PFSK-1 (cell line): ENCODE measurements around the gene FBXL19.

Experiments
- POLR2AphosphoS5 ChIP-seq: IDR thresholded peaks from 2 replicates; pipeline ENCODE4 v1.6.1; 2012; ENCODE audit warnings: low read depth, mild to moderate bottlenecking, control low read depth, low read length, moderate library complexity
- SIN3A ChIP-seq: IDR thresholded peaks from 2 replicates; pipeline ENCODE4 v1.6.1; 2012; ENCODE audit warnings: mild to moderate bottlenecking, low read length, moderate library complexity, borderline replicate concordance; ENCODE audit not compliant: insufficient read depth
- TF ChIP-seq, protein P1 (sequence below), 2 experiments: IDR thresholded peaks; 2 replicates each; pipeline versions ENCODE4 v1.6.1 to v1.8.0; 2011 to 2012; ENCODE audit warnings: low read depth in 2 of 2, low read length in 2 of 2, control low read depth in 1 of 2, inconsistent platforms in 1 of 2, mild to moderate bottlenecking in 1 of 2, moderate library complexity in 1 of 2; ENCODE audit not compliant: insufficient read depth in 1 of 2

DNA sequence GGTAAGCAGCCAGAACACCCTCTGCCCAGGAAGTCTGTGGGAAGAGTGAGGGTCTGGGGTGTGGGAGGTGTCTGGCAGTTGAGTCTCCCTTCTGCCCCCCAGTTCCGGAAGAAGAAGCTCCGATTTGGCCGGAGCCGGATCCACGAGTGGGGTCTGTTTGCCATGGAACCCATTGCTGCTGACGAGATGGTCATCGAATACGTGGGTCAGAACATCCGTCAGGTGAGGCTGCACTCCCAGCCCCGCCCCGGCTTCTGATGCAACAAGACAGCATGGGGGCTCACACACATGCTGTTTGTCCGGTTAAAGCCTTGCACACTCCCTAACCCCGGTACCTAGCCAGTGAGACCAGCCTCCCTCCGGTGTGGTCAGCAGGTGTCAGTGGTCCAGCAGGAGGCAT lies 57.6 kb downstream of the FBXL19 start:
- TF ChIP-seq POLR2AphosphoS5, result no peak
- TF ChIP-seq, protein P1, sequence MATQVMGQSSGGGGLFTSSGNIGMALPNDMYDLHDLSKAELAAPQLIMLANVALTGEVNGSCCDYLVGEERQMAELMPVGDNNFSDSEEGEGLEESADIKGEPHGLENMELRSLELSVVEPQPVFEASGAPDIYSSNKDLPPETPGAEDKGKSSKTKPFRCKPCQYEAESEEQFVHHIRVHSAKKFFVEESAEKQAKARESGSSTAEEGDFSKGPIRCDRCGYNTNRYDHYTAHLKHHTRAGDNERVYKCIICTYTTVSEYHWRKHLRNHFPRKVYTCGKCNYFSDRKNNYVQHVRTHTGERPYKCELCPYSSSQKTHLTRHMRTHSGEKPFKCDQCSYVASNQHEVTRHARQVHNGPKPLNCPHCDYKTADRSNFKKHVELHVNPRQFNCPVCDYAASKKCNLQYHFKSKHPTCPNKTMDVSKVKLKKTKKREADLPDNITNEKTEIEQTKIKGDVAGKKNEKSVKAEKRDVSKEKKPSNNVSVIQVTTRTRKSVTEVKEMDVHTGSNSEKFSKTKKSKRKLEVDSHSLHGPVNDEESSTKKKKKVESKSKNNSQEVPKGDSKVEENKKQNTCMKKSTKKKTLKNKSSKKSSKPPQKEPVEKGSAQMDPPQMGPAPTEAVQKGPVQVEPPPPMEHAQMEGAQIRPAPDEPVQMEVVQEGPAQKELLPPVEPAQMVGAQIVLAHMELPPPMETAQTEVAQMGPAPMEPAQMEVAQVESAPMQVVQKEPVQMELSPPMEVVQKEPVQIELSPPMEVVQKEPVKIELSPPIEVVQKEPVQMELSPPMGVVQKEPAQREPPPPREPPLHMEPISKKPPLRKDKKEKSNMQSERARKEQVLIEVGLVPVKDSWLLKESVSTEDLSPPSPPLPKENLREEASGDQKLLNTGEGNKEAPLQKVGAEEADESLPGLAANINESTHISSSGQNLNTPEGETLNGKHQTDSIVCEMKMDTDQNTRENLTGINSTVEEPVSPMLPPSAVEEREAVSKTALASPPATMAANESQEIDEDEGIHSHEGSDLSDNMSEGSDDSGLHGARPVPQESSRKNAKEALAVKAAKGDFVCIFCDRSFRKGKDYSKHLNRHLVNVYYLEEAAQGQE (IDR thresholded peaks at IDR 0.05; ENCODE audit: insufficient read depth in 1 of 2, low read depth in 2 of 2, low read length in 2 of 2), result no peak
- TF ChIP-seq SIN3A, result no peak
